GM21723 (cell line): Measurements from ENCODE around the gene MBTPS2.
"Not testable (repeated sequence)": the region's sequence is repeated elsewhere in the genome, so short reads cannot be mapped to it uniquely, and the experiment has no call there.

Experiments
- ATAC-seq: cut with Tn5 transposase; IDR thresholded peaks from one replicate; pipeline ENCODE4 v1.9.1; 2021; ENCODE audit warnings: mild to moderate bottlenecking, moderate library complexity; ENCODE audit not compliant: unreplicated experiment

The MBTPS2 gene

DNA sequence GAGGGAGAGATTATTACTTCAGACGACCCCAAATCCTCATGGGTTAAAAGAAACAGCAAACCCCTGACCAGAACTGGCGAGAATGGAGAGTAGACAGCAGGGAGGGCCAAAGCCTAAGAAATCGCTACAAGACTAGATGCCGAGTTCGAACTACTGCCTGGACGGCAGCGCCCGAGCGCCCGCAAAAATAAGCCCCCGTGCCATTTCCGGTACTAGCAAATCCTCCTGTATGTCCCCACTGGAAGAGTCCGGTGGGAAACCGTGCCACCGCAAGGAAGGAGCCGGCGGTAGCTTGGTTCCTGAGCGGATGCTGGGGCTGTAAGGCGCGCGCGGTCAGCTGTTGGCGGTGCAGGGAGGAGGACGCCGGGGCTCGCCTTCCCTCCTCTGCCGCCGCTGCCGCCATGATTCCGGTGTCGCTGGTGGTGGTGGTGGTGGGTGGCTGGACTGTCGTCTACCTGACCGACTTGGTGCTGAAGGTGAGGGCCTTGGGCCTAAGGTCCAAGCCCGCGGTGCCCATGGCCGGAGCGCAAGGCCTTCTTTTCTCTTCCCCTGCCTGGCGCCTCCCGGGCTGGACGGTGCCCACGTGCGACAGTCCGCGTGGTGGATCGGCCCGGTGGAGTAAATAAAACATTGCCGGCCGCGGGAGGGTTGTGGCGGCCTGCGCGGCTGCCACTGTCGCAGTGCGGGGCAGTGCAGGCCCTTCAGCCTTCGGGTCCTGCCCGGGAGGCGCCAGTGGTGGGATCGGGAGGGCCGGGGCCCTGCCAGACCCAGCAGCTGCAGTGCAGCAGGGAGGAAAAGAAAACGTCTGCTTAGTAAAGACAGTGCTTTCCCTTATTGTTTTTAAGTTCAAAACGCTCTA, at the start of gene MBTPS2:
Gene MBTPS2, plus strand, starts transcription at position 284 of the 859 bp plus-strand sequence. Its CDS starts 118 bp downstream, at position 402.
- ATAC-seq, result peak; percentile 89

DNA sequence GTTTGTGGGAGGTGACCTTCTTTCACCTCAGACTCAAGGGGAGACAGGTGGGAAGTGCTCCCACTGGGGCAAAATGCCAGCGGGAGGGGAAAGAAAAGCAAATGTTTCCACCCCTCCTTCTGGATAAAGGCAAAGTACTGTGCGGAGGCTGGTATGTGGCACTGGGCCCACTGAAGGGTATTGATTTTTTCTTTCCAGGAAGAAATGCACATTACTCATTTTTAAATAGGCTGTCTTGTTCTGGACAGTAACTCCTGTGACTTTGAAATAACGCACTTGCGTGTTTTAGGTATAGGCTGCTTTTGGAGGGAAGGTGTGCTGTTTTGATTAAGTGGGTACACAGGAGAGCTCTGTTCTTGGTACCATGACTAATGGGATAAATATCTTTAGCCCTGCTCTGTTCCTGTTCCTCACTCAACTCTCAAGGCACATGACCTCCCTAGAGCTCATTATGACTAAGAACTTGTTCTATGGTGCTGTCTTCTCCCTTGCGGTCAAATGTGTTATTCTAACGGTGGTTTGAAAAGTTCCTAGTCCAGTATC, 40.7 kb upstream of the MBTPS2 start:
- ATAC-seq, result peak; percentile 84

DNA sequence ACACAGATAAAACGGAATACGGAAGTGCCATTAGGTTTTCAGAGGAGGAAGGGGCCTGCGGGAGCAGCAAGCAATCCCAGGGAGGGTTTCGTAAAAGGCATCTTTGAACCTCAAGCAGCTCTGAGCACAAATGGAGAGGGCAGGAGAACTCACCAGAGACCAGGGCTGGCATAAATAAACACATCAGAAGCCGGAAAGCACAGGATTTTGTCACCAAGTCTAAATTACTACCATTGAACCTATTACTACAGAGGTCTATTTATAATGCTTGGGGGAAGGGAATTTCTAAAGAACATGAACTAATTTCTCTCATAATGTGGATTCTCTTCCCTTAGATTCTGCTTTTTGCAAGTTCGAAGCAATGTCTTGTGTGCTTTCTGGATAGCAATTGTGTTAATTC, 39.6 kb upstream of the MBTPS2 start:
- no peak for ATAC-seq

DNA sequence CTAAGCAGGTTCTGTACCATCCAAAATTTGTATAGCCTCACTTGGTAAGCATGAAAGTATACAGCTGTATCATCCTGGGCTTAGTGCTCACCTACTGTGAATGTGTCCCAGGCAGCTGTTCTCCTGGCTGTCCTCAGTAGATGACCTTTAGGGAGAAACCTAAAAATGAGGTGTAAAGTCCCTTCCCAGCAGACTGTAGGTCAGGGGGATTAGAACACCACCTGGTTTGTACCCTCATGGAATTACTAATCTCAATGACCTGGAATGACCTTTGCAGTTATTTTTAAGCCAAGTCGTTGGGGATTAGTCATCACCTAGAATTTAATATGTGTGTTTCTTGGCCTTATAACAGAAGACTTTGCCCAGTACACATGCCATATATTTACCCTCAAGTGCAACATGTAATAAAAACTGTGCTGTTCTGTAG, 39.1 kb upstream of the MBTPS2 start:
- no peak for ATAC-seq

DNA sequence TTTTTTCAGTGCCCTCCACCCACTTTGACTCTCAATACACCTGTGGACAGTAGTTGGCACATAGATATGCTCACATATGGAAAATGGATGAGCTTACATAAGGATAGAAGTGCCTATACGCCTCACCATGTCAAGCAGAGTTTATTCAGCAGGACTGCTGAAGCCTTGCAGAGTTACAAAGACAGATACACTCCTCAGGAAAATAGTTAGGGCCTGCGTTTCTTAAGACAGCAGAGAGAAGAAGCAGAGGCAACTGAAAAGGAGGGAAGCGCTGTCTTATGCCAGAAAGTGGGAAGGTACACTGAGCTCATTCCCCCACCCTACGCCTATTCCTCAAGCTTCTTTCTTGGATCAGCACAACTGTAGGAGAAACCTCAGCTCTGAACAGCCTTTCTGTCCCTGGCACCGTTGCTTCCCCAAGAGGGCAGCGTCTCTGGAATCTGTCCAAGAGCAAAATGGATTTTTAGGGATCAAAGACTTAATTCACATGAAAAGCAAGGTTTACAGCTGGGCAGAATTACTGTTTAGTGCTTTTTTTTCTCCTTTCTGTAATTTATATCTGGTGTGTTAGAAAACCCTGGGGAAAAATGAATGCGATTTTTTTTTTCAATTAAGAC, 37.3 kb upstream of the MBTPS2 start:
- ATAC-seq, result no peak

DNA sequence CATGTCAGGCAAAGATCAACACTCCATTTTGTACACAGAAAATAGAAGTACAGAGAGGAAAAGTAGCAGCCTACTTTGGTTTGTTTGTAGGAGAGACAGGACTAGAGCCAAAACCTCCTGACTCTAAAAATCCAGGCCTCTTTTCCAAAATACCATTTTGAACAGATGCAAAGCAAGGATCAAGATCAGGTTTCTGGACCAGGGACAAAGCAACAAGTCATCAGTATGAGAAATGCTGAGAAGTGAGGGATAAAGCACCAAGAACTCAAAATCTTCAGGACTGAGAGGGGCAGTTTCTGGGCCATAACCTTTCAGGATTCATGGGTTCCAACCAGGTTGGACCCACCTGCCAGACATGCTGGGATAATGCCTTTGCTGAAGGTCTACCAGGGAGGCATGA, 36.6 kb upstream of the MBTPS2 start:
- ATAC-seq, result no peak

DNA sequence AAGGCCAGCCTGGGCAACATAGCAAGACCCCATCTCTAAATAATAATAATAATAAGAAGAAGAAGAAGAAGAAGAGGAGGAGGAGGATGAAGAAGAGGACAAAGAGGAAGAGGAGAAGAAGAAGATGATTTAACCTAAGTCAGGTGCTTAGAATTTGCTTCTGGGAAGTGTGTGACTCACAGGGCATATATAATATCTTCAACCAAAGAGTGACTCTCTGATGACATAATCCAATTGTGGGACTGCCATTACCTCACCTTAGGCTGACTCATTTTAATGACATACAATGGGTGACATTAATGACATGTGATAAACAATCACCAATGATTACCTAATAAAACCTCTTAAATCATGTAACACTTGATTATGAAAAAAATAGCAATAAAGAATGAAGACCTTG, 32.7 kb upstream of the MBTPS2 start:
- ATAC-seq, result no peak

DNA sequence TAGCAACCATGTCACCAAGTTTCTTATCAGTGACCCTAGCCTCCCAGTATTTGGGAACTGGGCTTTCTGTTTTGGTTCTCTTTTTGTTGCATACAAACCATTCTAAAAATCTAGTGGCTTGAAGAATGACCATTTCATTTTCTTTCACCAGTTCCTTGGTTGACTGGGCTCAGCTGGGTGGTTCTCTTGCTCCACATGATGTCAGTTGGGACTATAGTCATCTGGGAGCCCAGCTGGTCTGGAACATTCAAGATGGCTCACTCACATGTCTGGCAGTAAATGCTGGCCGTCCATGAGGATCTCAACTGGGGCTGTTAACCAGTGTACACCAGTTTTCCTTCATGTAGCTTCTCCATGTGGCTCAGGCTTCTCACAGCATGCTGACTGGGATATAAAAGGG, 27.6 kb upstream of the MBTPS2 start:
- ATAC-seq, result no peak

DNA sequence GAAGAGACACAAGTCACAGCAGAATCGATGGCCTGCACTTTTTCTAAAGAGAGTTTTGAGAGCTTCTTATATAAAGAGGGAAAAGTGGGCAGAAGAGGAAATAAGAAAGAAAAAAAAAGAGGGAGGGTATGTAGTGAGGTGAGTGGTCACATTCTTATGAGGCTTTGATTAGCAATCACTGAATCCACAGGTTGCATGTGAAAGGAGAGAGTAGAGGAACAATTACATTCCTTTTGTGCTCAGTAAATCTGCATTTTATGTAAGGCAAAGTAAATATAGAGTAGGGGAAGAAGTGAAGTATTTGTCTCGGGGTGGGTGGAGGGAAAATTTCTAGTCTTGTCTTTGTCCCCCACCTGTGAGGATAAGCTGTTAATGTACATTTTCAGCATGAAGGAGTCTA, 26.8 kb upstream of the MBTPS2 start:
- ATAC-seq, result no peak

DNA sequence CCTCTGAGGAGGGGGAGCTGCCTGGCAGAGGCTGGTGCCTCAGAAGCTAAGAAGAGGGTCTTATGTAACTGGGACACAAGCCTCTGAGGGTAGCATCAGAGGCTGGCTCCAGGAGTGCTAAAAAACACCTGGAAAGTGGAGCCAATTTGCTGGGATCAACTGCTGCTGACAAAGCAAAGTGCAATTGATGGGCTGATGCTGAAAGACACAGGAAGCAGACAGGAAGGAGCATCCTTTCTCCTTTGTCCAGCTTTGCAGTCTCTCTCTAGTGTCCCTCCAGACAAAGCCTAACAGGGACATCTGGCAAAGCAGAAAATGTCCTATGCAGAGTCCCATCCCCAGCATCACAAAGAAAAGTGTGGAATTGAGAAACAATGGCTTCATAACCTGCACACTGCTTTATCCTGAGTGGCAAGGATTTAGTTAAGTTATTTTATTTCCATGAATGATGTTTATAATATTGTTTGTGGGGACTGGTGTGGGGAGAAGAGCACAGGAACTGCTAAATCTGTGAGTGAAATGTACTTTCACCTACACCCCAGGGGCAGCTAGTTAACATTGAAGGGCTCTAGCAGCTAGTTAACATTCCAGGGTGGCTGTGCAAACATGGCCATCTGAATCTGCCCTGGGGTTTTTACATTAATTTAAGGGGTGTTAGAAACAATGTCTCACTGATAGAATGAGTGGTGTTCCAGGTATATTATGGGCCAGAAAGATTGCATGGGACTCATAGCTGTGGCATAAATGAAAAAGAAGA, 25.6 kb upstream of the MBTPS2 start:
- no peak for ATAC-seq

DNA sequence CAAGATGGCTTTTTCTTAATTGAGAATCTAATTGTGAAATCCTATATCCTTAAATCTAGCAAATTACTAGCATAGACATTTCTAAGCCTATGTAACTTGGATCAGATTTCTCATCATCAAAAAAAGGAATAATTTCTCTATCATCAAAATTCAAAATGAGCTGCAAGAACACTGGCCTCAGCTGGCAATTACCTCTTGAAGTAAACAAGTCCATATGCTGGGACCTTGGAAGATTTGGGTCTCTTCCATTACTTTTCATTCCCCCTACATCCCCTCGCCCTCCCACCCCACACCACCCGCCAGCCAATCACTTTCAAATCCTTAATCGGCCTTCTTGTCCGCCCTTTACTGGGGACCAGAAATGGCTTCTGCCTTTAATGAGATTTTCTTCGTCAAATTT, 23.3 kb upstream of the MBTPS2 start:
- no peak for ATAC-seq

DNA sequence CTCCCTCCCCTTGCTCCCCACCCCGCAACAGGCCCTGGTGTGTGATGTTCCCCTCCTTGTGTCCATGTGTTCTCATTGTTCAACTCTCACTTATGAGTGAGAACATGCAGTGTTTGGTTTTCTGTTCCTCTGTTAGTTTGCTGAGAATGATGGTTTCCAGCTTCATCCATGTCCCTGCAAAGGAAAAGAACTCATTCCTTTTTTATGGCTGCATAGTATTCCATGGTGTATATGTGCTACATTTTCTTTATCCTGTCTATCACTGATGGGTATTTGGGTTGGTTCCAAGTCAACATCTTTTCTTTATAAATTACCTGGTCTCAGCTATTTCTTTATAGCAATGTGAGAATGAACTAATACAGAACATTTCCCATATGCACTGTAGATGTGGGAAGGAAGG, 19.2 kb upstream of the MBTPS2 start:
- not testable (repeated sequence) for ATAC-seq

DNA sequence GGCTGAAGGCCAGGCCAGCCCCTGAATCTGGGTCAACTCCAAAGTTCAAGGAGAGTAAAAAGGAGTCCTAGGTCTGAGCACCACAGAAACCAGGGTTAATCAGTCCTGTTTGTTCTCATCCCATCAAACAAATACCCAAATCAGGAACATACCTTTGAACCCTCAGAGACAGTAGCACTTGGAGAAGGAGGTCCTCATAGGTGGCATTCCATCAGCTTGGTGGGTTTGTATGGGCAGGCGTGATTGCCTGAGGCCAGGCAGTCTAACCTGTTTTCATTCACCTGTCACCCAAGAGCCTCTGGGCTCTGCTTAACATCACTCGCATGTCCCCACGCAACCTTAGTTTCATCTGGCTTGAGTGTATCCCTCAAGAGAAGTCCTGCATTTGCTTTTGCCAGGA, 17.5 kb upstream of the MBTPS2 start:
- ATAC-seq, result no peak

DNA sequence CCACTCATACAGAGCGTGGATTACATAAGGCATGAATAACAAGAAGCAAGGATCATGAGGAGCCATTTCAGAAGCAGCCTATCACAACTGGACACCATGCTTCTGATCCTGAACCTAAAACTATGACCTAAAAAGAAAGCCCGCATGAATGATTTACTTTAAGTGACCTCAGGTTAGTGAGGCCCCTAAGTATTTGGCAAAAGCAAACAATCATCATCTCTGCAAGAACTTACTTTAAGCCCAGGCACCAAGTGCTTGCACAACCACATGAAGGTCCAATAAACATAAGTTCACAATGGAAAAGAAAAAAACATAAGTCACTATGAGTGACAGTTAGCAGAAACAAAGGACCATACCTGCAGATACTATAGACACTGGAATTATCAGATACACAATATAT, 7.9 kb upstream of the MBTPS2 start:
- no peak for ATAC-seq

DNA sequence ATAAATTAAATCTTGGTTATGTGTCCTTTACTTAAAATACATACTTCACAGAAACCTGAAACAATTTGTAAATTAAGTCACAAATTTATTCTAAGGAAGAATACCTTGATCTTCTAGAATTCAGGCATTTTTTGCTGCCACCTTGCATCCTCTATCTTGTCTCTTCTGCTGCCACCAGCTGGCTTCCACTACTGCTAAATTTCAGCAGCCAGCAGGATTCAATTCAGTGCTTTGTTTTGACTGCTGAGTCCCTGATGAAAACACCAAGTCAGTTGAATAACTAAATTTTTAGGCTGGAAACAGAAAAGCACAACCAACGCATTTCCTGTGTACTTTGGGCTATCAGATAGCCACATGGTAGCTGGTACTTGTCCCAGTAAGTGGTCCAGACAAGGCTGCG, 2.4 kb upstream of the MBTPS2 start:
- no peak for ATAC-seq

DNA sequence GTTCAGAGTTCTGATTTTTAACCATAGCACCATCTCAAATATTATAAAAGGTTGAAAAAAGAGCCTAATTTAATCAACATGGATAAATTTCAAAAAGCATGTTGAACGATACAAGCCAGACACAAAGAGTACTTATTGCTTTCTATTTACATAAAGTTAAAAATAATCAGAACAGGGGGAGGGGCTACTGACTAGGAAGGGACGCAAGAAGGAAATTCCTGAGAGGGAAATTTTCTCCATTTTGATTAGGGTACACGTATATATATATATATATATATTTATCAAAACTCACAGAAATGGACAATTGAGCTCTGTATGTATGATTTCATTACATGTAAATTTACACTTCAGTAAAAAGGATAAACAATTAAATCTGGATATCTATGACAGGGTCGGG, 482 bp upstream of the MBTPS2 start:
- ATAC-seq, result peak; percentile 38

DNA sequence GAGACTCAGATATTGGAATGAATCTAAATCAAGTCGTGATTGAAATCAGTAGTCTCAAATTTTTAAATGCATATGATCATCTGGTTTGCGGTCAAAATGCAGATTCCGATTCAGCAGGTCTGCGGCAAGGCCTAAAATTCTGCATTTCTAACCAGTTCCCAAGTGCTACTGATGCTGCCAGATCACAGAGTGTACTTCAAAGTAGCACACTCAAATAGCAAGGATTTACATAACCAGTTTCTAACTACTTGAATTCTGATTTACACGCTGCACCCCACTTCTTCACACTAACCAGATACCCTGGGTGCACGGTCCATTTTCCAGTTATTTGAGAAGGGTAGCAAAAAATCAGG, 752 bp downstream of the MBTPS2 start:
- no peak for ATAC-seq

DNA sequence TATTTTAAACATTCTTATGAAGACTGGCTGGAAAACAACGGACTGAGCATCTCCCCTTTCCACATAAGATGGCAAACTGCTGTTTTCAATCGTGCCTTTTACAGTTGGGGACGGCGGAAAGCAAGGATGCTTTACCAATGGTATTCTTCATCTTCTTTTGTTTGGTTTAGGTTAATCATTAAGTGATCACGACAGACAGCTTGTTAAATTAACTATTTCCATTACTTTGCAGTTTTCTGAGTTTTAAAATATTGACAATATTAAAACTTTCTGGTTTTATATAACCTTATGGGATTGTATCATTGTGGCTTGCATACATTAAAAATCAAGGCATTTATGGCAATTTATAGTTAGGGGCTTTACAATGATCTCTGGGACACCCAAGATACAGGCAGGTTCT, 3.8 kb downstream of the MBTPS2 start:
- ATAC-seq, result no peak

DNA sequence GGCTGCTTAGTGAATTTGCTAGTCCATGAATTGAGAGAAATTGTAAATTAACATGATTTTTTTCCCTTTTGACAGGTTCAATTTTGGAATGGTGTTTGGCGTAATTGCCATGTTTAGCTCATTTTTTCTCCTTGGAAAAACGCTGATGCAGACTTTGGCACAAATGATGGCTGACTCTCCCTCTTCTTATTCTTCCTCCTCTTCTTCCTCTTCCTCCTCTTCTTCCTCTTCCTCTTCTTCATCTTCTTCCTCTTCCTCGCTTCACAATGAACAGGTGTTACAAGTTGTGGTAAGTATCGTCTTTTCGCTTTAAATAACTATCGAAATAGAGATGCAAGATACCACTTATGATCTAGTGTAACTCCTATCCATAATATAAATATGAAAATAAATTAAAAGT, 5.7 kb downstream of the MBTPS2 start:
- no peak for ATAC-seq

DNA sequence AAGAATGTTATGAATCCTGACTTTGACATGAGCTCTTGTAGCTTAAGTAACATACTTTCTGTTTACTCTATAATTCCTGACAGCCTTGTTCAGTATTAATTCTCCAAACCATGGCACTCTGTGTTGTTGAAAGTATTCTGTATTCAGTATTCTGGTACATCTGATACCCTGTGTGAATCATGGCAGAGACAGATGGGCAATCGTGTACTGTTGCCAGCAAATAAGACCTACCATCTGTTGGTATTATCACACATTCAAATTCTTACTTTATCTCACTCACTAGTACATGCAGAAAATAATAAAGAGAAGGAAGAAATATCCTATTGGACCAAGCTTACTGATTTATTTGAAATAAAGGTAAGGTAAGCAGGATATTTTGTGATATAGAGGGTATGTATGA, 7.9 kb downstream of the MBTPS2 start:
- no peak for ATAC-seq

DNA sequence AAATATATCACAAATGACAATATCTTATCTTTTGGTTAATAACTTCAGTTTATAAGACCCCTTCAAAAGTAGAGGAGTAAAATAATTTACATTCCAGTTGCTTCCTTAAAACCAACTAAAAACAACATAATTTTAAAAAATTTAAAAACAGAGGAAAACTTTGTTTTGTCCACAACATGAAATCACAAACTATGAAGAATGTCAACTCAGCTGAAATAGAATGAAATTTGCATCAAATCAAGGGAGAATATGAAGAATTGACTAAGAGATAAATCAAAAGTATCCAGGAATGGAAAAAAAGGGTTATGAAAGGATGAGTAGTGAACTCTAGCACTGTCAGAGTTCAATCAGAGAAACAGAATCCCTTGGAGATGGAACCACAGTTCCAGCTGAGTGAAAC, 14.2 kb downstream of the MBTPS2 start:
- ATAC-seq, result no peak
